Activated T-helper 9 cell treated with anti-CD3 and anti-CD28 coated beads, Interleukin-2, amount 50 U/mL, for 16 hours (primary cell): ENCODE data around the gene KRTAP10-9.
"Not testable (repeated sequence)": the region's sequence is repeated elsewhere in the genome, so short reads cannot be mapped to it uniquely, and the experiment has no call there.

Experiments used
- DNase-seq: peaks from one replicate; pipeline ENCODE4 v3.0.0-alpha.2; 2020; ENCODE audit warnings: low read depth

KRTAP10-9 gene, protein sequence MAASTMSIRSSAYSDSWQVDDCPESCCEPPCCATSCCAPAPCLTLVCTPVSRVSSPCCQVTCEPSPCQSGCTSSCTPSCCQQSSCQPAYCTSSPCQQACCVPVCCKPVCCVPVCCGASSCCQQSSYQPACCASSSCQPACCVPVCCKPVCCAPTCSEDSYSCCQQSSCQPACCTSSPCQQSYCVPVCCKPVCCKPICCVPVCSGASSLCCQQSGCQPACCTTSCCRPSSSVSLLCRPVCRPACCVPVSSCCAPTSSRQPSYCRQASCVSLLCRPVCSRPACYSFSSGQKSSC

DNA sequence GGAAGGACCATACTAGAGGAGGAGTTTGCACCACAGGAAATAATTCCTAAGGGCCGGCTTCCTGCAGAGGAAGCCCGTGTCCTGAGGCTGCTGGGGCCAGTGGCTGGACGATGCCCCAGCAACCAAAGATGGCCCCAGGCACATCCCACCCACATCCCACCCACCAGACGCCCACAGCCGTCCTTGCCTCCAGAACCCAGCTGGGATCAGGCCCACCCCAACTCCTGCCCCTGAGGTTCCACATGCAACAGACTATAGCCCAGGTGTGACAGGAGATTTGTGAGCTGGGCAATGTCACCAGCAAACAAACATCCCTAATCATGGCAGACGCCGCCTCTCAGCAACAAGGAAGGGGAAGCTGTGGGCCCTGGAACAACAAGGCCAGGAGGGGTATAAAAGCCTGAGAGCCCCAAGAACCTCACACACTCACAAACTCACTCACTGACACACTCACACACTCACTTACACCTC, at the start of gene KRTAP10-9:
TSS of gene KRTAP10-9 (plus strand) at position 421 of the 471 bp plus-strand sequence. CDS start 79 bp downstream, outside the sequence.
- DNase-seq, result no peak

DNA sequence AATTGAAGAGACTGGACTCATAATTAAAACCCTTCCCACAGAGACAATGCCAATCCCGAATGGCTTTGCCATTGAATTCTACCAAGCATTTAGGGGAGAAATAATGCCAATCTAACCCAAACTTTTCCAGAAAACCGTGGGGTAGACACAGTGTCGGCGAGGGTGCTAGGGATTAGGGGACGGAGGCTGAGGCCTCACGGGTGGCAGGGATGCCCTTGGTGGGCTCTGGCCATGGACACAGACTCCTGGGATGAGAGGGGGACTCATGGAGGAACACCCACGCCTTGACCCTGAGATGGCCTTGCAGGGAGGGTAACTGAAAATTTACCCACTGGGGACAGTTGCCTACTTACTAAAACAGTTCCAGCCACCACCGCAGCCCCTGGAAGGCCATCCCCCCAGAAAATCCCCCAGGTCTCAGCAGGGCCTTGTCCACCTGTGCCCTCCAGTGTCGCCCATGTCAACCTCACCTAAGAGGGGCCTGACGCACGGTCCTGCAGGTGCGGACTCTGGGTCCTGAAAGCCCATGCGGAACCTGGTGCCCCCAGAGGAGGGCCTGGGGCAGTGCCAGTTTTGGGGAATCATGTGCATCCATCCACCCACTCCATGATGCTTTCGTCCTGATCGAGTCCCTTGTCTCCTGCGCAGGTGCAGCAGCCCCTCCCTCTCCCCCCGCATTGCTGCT, 48.4 kb upstream of the KRTAP10-9 start:
- no peak for DNase-seq

DNA sequence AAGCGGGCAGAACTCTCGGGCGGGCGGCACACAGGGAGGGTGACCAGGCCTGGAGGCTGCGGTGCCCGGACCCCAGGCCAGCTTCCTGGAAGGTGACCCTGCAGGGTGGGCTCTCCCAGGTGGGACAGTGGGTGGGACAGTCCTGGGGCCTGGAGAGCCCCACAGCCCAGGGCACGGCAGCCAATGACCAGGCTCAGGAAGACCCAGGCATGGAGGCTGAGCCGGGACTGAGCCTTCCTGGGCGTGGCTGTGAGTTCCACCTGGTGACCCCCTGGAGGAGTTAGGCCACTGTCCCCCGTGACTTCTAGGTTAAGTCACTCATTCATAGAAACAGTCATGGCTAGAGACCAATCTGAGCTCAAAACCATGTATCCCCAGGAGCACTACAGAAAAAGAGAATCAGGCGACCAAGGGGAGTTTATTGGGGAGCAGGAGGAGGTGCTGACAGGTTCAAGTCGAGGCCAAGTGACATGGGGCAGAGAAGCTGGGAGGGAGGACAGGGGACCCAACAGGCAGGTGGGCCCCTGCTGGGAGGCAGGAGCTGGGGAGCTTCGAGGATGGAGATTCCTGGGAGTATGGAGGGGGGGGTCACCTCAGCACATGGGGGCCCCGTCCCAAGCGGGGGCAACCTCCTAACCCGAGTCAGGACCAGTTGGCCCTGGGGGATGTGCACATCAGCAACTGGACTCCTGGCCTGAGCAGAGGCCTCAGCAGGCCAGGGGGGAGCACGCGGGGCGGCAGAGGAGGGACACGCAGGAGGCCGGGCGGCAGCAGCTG, 47.6 kb upstream of the KRTAP10-9 start:
- no peak for DNase-seq

DNA sequence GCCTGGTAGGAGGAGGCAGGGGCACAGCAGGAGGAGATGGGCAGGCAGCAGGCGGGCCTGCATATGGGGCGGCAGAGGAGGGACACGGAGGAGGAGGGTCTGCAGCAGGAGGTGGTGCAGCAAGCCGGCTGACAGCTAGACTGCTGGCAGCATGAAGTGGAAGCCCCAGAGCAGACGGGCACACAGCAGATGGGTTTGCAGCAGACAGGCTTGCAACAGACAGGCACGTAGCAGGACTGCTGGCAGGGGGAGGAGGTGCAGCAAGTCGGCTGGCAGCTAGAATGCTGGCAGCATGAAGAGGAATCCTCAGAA, 47.1 kb upstream of the KRTAP10-9 start:
- DNase-seq, result no peak

DNA sequence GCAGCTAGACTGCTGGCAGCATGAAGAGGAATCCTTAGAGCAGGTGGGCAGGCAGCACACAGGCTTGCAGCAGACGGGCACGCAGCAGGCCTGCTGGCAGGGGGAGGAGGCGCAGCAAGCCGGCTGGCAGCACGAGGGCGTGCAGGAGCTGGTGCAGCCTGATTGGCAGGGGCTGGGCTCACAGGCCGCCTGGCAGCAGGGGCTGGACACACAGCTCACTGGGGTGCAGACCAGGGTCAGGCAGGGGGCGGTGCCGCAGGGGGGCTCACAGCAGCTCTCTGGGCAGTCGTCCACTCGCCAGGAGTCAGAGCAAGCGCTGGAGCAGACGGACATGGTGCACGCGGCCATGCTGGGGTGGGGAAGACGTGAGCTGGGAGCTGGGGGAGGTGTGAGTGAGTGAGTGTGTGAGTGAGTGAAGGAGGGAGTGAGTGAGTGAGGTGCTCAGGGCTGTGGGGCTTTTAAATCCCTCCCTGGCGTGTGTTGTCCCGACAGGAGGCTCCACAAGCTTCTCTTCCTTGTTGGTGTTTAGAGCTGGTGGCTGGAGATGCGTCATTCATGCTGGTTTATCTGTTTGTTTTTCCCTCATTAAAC, 46.6 kb upstream of the KRTAP10-9 start, which contains the start of gene KRTAP10-5:
TSS of gene KRTAP10-5 (minus strand) at position 374 of the 591 bp plus-strand sequence. CDS start at position 348, 26 bp downstream.
- not testable (repeated sequence) for DNase-seq

DNA sequence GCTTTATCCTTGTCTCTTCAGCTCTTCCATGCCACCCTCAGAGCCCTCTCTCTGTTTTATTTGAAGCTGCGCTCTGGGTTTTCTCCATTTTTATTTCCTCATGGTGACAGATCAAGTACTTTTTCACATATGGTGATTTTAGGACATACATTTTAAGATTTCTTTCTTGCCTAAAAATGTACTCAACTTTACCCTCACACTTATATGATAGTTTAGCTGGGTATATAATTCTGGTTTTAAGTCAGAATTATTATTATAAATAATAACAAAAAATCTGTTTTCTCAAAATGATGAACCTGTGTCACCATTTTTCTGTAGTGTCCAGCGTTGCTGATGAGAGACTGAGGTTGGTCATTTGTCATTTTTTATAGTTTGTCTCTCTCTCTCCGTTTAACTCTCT, 45.7 kb upstream of the KRTAP10-9 start:
- DNase-seq, result no peak

DNA sequence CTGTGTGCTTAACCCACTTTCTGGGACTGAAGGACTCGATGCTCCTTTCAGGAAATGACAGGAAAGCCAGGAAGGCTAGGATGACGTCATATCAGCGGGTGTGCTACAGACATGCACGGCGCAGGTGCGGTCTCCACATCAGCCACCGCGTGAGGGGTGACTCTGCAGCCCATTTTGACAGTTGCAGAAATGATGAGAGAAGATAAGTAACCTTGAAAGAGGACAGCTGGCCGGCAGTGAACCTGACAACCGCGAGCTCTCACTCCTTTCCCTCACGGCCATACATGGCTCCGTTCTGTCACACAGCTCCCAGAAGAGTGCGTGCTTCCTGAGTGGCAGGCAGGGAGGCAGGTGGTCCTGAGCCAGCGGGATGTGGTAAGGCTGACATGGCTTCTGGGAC, 44.8 kb upstream of the KRTAP10-9 start:
- DNase-seq, result no peak

DNA sequence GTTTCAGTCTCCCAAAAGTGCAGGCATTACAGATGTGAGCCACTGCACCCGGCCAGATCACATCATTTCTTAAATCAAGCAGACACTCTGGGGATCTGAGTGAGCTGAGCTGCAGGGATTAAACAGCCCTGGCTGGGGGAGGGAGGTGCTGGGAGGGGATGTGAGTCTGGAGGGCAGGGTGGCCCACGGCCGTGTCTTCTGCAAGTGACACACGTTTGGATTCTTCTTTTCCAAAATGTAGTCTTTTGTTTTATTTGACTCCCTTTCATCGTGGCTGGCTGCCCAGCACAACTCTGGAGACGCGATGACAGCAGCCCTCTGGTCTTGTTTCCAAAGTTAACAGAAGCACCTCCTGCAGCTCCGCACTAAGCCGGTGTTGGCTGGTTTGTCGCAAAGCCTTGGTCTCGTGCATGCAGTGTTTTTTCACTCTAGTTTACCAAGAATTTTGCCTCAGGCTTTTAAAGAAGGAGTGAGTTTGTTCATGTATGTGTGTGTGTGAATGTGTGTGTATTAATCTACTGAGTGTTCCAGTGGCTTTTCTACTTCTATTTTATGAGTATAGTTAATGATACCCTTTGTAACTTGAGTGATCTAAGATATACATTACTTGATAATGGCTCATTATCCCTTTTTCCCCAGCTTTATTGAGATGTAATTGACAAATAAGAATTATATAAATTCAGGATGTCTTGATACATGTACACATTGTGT, 43.6 kb upstream of the KRTAP10-9 start:
- no peak for DNase-seq

DNA sequence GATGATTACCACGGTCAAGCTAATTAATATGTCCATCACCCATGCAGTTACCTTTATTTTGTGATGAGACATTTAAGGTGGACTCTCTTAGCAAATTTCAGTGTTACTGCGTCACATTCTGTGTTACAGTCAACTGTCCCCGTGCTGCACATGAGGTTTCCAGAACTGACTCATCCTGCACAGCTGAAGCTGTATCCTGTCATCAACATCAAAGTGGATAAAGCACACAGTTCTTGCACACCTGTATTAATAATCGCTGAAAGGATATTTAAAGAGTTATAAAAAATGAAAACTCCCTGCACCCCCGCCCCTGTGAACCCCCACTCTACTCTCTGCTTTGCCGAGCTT, 43.1 kb upstream of the KRTAP10-9 start:
- DNase-seq, result no peak

DNA sequence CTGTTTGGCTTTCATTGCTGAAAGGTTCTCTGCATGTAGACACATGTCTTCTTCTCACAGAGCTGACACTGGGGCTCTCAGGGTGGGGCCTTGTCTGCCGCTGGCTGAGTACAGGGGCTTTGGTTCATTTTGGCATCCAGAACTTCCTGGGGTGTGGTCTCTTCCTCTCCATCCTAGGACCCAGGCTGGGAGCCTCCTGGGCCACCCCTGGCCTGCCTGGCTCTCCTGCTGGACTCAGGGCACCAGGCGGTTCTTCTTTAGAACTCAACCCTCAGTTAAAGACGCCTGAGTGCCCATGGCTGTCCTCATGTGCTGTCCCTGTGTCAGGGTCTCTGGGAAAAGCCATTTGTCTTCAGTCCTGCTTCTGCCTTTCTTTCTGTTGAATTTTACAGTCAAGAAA, 41.0 kb upstream of the KRTAP10-9 start:
- DNase-seq, result no peak

DNA sequence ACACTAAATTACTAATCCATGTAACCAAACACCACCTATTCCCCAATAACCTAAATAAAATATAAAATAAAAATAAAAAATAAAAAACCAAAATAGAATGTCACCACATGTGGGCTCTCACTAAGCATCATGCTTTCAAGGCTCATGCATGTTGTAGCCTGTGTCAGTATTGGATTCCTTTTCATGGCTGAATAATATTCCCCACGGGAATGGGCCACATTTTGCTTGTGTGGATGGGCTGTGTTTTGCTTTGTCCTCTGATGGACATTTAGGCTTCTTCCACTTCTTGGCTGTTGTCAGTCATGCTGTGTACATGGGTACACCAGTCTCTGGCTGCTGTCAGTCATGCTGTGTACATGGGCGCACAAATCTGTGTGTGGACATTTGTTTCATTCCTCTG, 37.8 kb upstream of the KRTAP10-9 start:
- DNase-seq, result no peak

DNA sequence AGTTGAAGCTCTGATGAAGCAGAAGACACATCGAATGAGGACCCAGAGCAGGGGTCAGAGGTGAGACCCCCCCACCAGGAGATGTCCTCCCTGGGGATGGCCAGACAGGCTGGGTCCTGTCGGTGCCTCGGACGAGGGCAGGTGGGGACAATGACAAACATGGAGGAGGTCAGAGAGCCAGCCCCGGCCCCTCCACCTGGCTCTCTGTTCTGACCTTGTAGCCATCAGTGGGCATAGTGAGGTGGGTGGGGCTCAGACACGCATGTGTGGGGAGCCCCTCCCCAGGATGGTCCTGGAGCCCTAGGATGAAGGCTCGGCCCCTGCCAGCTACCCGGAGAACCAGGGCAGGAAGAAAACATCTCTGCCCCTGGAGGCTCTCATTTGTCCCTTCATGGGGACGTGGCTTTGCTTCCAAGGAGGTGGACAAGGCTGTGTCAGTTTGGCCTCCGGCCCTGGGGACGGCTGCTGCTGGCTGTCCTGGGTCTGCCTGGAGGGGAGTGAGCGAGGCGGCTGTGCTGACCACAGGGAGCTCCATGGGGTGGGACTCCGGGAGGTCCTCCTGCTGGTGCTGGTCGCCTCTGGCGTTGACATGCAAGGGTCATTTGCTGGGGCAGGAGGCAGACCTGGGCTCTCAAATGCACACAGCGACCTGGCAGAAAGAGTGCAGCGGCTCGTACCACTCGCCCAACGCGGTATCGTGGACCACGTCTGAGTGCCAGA, 37.1 kb upstream of the KRTAP10-9 start:
- no peak for DNase-seq

DNA sequence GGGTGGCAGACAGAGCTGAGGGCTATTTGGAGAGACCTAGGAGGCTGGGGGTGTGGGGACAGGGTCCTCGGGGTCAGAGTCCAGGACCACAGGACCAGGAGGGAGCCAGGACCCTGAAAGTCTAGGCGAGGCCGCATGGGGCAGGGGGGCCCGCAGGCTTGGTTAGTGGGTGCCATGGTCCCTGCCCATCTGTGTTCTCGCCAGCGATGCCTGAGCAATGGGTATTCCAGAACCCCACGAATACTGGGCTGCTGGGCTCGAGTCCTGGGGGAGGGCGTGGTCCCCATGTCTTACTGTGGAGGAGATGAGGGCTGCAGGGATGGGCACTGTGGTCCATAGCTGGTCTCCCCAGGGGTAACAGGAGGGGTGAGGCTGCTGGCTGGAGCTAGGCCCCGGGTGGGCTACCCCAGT, 36.6 kb upstream of the KRTAP10-9 start:
- DNase-seq, result no peak

DNA sequence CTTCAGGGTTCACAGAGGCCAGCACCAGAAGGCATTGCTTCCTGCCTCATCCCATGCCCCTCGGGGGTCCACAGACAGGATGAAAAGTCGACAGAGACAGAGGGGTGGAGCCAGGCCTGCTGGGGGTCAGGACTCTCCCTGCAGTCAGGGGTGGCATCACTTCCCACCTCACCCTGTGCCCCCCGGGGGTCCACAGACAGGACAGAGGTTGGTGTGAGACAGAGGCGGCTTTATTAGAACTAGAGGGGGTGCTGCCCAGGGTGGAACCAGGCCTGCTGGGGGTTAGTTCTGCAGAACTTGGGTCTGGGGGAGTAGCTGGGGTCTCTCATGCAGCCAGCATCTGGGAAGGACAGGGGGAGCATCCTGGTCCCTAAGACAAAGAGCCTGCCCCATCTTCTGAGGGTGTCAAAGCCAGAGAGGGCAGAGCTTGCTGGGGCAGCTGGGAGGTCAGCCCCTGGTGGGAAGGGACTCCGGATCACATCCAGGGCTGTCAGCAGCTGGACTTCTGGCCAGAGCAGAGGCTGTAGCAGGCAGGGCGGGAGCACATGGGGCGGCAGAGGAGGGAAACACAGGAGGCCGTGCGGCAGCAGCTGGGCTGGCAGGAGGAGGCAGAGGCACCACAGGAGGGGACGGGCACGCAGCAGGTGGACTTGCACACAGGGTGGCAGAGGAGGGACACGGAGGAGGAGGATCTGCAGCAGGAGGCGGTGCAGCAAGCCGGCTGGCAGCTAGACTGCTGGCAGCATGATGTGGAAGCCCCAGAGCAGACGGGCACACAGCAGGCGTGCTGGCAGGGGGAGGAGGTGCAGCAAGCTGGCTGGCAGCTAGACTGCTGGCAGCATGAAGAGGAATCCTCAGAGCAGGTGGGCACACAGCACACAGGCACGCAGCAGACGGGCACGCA, 35.7 kb upstream of the KRTAP10-9 start:
- not testable (repeated sequence) for DNase-seq

DNA sequence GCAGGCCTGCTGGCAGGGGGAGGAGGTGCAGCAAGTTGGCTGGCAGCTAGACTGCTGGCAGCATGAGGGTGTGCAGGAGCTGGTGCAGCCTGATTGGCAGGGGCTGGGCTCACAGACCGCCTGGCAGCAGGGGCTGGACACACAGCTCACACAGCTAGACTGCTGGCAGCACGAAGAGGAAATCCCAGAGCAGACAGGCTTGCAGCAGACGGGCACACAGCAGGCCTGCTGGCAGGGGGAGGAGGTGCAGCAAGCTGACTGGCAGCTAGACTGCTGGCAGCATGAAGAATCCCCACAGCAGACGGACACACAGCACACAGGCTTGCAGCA, 35.1 kb upstream of the KRTAP10-9 start:
- not testable (repeated sequence) for DNase-seq

DNA sequence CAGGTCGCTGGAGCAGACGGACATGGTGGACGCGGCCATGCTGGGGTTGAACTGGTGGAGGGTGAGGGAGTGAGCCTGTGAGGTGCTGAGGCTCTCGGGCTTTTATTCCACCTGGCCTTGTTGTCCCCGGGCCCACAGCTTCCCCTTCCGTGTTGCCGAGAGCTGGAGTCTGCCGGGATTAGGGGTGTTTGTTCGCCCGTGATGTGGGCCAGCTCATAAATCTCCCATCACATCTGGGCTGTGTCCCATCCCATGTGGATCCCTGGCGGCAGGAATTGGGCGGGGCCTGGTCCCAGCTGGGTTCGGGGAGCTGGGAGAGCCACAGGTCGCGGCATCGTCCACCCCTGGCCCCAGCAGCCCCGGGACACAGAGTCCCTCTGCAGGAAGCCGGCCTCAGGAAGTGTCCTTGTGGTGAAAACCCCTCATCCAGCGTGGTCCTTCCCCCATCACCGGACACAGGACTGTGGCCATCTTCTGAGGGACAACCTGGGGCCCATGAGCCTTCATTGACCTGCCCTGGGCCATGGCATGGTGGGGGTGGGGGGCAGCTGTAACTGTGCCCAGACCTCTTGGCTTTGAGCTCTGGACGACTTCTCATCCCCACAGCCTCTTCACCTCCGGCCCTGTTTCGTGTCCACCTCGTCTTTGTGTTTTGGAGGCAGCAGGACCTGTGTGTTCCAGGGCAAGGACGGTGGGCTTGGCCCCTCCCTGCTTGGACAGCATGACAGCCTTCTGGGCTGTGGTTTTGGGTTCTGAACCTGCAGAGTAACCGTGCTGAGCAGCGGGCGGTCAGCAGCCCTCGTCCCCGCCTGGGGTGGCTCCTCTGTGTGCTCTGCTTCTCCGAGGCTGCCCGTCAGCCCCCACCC, 34.2 kb upstream of the KRTAP10-9 start, which contains the start of gene KRTAP10-6:
TSS of gene KRTAP10-6 (minus strand) at position 60 of the 866 bp plus-strand sequence. CDS start at position 39, 21 bp downstream.
- no peak for DNase-seq

DNA sequence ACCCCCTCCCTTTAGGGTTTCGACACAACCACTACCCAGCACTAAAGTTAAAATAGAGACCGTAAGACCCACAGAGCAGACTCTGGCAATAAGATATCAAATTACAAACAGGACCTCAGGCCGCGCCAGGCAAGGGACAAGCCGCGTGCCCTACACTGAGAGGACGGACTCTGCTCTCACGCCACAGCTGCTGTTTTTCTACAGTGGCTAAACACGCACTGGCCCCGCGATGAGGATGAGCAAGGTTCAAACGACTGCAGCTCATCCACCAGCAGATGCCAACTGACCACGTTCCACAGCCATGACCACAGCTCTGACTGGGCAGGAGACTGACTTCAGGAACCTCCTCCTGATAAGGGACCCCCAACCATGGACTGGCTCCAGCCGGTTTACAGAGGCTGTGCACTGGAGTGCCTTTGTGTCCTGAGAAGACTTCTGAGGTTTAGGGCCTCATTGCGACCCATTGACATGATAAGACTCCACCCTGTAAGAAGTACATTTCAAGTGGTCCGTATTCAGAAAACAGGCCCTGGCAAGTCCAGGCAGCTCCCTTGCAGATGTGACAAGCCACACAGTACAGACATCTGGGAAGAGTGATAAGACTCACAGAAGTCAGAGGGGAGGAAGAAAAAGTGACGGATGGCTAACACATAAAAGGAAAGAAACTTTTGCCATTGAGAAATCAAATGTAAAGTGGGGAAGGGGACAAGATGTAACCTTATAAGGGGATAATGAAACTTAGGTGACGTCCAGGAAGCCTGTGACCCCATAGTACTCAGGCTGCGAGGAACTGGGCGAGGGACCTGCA, 33.1 kb upstream of the KRTAP10-9 start:
- no peak for DNase-seq

DNA sequence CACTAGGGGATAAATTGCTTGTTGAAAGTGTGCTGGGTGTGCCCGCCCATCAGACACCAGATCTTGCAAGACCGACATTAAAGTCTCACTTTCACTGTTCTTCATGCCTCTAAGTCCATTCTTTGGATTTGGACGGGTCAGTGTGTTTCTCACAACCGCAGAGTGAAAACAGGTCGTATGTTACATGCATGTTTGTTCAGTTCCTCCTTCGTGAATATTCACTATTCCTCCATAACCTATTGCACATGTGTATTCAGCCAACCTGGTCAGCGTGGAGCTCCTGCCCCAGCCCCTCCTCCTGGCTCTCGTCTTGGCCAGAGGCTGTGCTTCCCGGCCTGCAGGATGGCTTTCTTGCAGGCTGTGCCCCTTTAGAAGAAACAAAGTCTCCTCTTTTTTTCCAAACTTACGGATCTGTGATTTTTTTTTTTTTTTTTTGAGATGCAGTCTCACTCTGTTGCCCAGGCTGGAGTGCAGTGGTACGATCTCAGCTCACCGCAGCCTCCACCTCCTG, 32.4 kb upstream of the KRTAP10-9 start:
- no peak for DNase-seq
